GM21381 (cell line): ENCODE measurements around the gene TTC7B.

Source experiments
- ATAC-seq: cut with Tn5 transposase; IDR thresholded peaks from one replicate; pipeline ENCODE4 v1.9.1; 2021; ENCODE audit warnings: mild to moderate bottlenecking, moderate library complexity; ENCODE audit not compliant: unreplicated experiment

The TTC7B gene

GRCh38 chr14:90625445-90625844, 190.8 kb downstream of the TTC7B start:
- ATAC-seq = no peak

- no peak for ATAC-seq
Observed at GRCh38 chr14:90624732-90625400, 191.4 kb downstream of the TTC7B start.

GRCh38 chr14:90624227-90624626, 192.0 kb downstream of the TTC7B start:
- ATAC-seq = no peak

- ATAC-seq = no peak
Observed at GRCh38 chr14:90621201-90621600, 195.0 kb downstream of the TTC7B start.

DNA sequence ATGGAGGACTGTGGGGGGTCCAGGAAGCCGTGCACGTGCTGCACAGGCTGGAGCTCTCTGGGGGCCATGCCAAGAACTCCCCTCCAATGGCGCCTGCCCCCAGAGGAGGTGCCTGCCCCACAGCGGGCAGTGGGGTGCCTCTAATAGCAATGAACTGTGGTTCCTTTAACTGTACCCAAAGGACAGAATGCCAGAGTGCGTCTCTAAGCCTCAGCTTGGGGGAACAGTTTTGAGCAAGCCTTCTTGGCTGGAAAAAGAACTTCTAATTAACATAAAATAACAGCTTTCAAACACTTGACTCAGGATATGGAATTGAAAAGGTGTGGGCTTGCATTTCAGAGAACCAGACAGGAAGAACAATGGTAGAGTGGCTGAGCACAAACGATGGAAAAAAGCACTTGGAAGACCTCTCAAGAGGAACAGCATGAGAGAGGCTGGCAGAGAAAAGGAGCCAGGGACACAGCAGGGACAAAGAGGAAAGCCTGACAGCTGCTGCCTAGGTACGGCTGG, 195.6 kb downstream of the TTC7B start:
- no peak for ATAC-seq

DNA sequence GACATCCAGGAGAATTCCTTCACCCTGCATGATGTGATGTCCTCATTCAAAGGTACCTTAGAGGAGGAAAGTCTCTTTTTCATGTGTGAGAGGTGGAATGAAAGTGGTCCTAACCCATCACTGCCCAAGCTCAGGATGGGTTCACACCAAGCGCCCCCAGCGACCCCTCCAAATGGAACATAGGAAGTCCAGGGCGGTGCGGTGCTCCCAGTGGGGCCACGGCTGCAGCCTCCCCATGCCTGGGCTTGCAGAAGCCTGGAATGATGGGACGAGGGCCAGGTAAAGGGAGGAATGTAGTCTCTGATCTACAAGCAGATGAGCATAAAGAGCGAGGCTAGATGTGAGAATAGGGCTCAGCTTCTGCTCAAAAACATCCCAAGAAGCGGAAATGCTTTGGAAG, 196.3 kb downstream of the TTC7B start:
- no peak for ATAC-seq

DNA sequence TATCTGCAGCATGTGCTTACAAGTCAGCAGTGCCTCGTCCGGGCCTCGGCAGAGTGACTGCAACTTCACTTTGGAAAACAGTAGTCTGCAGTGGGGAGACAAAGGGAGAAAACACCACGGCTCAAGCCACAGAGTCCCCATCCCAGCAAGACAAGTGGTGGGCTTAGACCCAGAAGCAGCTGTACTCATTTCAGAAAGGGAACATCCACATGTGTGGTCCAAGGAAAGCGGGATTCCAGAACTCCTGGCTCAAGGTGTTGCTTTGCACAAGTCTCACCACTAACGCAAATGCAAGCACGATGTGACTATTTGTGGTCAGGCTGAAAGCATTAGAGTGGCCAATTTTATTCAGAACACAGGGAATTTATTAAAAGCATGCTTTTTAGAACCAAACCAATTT, 198.3 kb downstream of the TTC7B start:
- ATAC-seq = no peak

GRCh38 chr14:90616881-90617280, 199.3 kb downstream of the TTC7B start:
- no peak for ATAC-seq

GRCh38 chr14:90616313-90616712, 199.9 kb downstream of the TTC7B start:
- ATAC-seq = no peak

DNA sequence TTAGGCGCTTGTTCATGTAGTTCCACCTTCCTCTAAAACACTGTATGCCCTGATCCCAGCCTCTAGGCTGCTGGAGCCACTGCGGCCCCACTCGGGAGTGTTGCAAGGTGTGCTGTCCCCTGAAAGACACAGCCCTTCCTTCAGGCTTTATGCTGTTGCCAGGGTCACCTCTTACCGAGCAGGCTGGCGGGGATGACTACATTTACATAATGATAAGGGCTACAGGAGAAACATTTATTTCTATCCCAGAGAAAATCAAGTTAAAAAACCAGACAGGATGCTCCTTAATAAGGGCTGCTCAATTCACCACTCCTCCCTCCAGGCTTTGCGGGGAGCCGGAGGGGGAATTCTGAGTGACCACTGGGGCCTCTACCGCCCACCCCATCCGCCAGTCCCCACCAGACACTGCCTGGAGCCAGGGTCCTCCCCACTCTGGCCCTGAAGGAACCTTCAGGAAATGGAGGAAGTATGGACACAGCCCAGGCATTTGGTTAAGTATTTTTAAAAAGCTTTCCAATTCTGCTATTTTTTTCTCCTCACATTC, 200.6 kb downstream of the TTC7B start:
- no peak for ATAC-seq

DNA sequence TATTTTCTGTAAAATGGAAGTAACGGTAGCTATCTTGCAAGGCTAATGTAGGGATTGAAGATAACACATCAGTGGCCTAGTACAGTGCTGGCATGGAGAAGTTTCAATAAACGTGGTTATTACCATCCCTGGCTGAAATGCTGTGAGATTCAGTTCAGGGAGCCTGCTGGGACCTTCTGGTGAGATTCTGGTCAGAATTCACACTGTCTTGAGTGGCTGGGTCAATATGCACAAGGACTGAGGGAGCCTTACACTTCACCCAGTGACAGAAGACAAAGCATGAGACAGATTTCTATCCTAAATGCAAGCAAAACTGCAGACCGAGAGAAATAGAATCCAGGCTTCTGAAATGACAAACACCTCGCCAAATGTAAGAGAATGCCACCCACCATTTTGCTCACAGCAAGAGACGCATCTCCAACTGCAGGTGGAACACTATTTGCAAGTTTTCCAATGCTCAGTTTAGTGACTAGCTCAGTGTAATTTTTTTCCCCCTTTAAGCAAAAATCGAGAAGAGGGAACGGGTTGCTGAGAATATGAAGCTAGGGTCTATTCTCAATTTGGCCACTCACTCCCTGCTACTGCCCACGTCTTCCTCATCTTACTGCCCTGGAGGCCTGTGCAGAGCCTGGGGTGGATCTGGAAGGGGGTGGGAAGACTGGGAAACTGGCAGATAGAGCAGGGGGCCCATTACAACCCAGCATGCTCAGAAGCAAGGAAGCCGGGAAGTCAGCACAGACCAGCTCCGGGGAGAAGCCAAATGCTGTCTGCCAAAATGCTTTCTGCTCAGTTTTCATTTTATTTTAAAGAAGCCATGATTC, 201.3 kb downstream of the TTC7B start:
- ATAC-seq = no peak

DNA sequence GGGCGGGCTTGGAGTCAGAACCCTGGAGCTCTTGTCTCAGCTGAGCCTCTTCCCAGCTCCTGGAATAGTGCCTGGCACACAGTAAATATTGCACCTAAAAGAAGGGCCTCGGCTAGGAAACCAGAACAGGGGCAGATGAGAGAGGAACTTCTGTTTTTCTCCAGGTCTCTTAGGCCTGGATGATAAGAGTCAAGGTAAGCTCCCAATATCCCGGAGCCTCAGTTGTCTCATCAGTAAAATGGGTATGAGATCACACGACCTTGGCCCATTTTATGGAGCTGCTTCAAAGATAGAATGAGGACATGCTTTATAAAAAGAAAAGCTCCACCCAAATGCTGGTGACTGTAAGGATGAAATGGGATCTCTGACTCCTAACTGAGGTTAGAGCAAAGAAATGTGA, 202.2 kb downstream of the TTC7B start:
- ATAC-seq = no peak

- ATAC-seq = no peak
Observed at GRCh38 chr14:90613453-90613852, 202.8 kb downstream of the TTC7B start.

DNA sequence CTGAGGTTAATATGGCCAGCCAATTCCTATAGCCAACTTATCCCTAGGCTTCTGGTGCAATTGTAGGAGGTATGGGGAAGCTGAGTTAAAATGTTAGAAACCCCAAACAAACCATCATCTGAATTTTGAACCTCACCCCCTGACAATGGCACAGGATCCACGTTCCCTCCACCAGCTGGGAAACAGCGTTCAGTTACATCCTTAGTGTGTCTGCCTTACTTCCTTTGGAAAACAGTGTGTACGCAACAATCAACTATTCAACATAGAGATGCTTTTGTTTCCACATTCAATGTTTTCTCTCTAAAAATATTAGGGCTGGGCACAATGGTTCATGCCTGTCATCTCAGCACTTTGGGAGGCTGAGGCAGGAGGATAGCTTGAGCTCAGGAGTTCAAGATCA, 203.4 kb downstream of the TTC7B start:
- ATAC-seq = no peak

DNA sequence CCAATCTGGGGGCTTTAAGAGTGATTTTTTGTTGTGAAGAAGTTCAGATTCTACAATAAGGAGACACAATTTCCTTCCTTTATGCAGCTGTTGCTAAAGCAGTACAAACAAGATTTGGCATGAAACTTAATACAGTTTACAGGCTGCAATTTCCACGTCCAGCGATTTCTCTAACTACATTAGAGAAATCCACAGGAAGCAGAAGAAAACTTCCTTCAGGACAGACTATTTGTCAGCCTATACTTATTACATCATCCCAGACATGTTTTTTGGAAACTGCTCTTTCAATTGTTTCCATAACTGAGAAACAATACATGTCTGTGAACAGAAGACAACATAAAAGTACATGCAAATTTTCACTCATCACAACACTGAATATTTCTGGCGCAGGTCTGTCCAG, 204.3 kb downstream of the TTC7B start:
- no peak for ATAC-seq

GRCh38 chr14:90611501-90611900, 204.7 kb downstream of the TTC7B start:
- no peak for ATAC-seq

GRCh38 chr14:90610346-90611040, 205.7 kb downstream of the TTC7B start:
- ATAC-seq = no peak

DNA sequence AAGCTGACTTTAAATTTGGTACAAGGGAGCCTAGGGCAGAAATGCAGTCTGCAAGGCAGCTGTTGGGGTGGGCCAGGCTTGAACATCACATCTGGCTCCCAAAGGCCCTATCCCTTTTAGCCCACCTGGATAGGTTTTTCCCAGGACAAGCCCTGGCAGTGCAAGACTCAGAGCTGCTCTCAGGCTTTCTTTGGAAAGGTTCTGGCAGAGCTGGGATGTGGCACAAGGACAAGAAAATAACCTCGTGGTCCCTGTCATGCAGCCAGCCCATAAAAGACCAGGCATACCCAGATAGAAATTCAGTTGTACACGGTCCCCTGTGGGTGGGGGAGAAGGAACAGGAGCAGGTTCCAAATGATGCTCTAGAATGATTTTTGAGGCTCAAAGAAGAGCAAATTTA, 206.9 kb downstream of the TTC7B start:
- ATAC-seq = no peak

GRCh38 chr14:90608929-90609341, 207.3 kb downstream of the TTC7B start:
- ATAC-seq = no peak

DNA sequence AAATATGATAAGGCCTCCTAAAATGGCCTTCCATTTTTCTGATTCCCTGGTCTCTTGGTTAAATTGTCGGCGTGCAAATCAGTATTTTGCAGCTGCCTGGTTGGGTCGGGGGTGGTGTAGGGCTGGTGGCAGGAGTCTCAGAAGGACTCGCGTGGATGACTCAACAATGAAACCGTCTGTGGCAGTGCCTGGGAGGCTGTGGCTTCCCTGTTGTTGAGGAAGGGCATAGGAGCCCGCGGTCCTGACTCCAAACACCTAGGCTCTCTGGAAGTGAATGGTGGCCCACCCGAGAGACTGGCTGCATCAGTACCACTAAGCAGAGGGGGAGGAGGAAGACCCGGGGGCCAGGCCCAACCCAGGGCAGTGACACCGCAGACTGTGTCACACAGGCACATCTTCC, 207.9 kb downstream of the TTC7B start:
- ATAC-seq = no peak

- no peak for ATAC-seq
Observed at GRCh38 chr14:90607141-90607540, 209.1 kb downstream of the TTC7B start.
